K562 (cell line): ENCODE data around the gene IL23A. TPM values are rescaled to one million over a fixed set of nuclear protein-coding genes. Genes with fewer than 3 reads are reported as not detected.

ENCODE experiments used
- ARHGAP35 ChIP-seq: fragments of 450-650 bp; IDR thresholded peaks from 2 replicates; pipeline ENCODE4 v1.6.1; 2018; ENCODE audit not compliant: partially characterized antibody
- CBX5 ChIP-seq: IDR thresholded peaks from 2 replicates; pipeline ENCODE4 v1.6.1; 2014; ENCODE audit warnings: low read depth, borderline replicate concordance
- CTCF ChIP-seq, 3 experiments: IDR thresholded peaks in 2 of 3; conservative IDR thresholded peaks in 1 of 3; 2 replicates each; pipeline ENCODE4 v1.5.1; 2011 to 2012; ENCODE audit warnings: low read length in 3 of 3, mild to moderate bottlenecking in 3 of 3, control low read depth in 2 of 3, improper control_type of control experiment in 1 of 3, inconsistent platforms in 1 of 3, low read depth in 1 of 3, mixed read lengths in 1 of 3, moderate library complexity in 1 of 3; ENCODE audit not compliant: insufficient read depth in 2 of 3
- HDAC2 ChIP-seq: fragments of 450-650 bp; IDR thresholded peaks from 2 replicates; pipeline ENCODE4 v1.6.1; 2016; ENCODE audit warnings: mild to moderate bottlenecking
- HDGF ChIP-seq: fragments of 450-650 bp; IDR thresholded peaks from 2 replicates; pipeline ENCODE4 v1.6.1; 2016
- HNRNPUL1 ChIP-seq: fragments of 200-400 bp; formaldehyde crosslinking; IDR thresholded peaks from 2 replicates; pipeline ENCODE4 v1.6.1; 2017; ENCODE audit warnings: low read length
- HOXB6 ChIP-seq: fragments of 250-450 bp; sonication (Bioruptor Pico); IDR thresholded peaks from 2 replicates; pipeline ENCODE4 v1.5.1; 2022; ENCODE audit warnings: mild to moderate bottlenecking, borderline replicate concordance
- RAD21 ChIP-seq, 2 experiments: fragments of 250-450 bp in 1 of 2; fragments of 450-650 bp in 1 of 2; sonication (Bioruptor Pico) in 1 of 2; formaldehyde crosslinking in 1 of 2; IDR thresholded peaks in 1 of 2; conservative IDR thresholded peaks in 1 of 2; 2 replicates each; pipeline versions ENCODE4 v1.4.0 to v1.8.0; 2020 to 2022; ENCODE audit warnings: mild to moderate bottlenecking in 2 of 2, moderate library complexity in 1 of 2
- TCFL5 ChIP-seq: fragments of 250-450 bp; sonication (Bioruptor Pico); conservative IDR thresholded peaks from 2 replicates; pipeline ENCODE4 v1.6.1; 2021; ENCODE audit warnings: mild to moderate bottlenecking, moderate library complexity, matching md5 sums
- TFAP4 ChIP-seq: sonication (generic); formaldehyde crosslinking; IDR thresholded peaks from 2 replicates; pipeline ENCODE4 v1.8.0; 2022; ENCODE audit warnings: missing genetic modification reagents, mild to moderate bottlenecking, moderate library complexity, borderline replicate concordance
- ZC3H8 ChIP-seq: fragments of 450-650 bp; IDR thresholded peaks from 2 replicates; pipeline ENCODE4 v1.6.1; 2017
- ZFP30 ChIP-seq: fragments of 250-450 bp; sonication (Bioruptor Pico); IDR thresholded peaks from 2 replicates; pipeline ENCODE4 v1.8.0; 2022; ENCODE audit warnings: moderate library complexity, mild to moderate bottlenecking, inconsistent platforms, borderline replicate concordance
- ZKSCAN8 ChIP-seq: fragments of 200-800 bp; sonication (Bioruptor generic); IDR thresholded peaks from 2 replicates; pipeline ENCODE4 v1.6.1; 2016; ENCODE audit warnings: missing genetic modification characterization, missing compliant biosample characterization
- ZNF318 ChIP-seq, 2 experiments: fragments of 450-650 bp; IDR thresholded peaks; 2 replicates each; pipeline ENCODE4 v1.6.1; 2016; ENCODE audit warnings: mild to moderate bottlenecking in 2 of 2, borderline replicate concordance in 1 of 2, low read depth in 1 of 2, moderate library complexity in 1 of 2
- polyA plus RNA-seq, 8 experiments: library from polyadenylated mRNA; depleted of rRNA in 4 of 8; stranded (reverse) in 5 of 8; unstranded in 3 of 8; fragments of >200 nt; fragmentation: Nextera tagmentation in 2 of 8; fragmentation: Illumina TruSeq in 1 of 8; extraction: Ambion mirVana in 2 of 8; extraction: Trizol in 1 of 8; gene quantifications; 2 replicates each; pipeline versions ENCODE4 v1.2.1 to v1.2.3, GENCODE V29; 2011 to 2014; ENCODE audit warnings: inconsistent platforms in 1 of 8, missing spikeins in 1 of 8
- total RNA-seq, 7 experiments: library from RNA; depleted of rRNA in 6 of 7; stranded (reverse); fragments of >200 nt in 6 of 7; fragmentation: Illumina TruSeq in 2 of 7; extraction: Trizol in 2 of 7; gene quantifications; 2 replicates each; pipeline versions ENCODE4 v1.2.1 to v1.2.3, GENCODE V29; 2011 to 2021; ENCODE audit warnings: low replicate concordance in 1 of 7
- TF ChIP-seq, protein P1 (sequence below): fragments of 450-650 bp; formaldehyde crosslinking; IDR thresholded peaks from 2 replicates; pipeline ENCODE4 v1.4.0; 2022; ENCODE audit warnings: missing genetic modification characterization

Gene IL23A
- total and polyA plus RNA-seq, 9 of the 15 experiments (the other 6 are each of a cell fraction or from before 2014, with no cell fraction given): 4.4 to 37.2 (median 9.6) TPM

DNA sequence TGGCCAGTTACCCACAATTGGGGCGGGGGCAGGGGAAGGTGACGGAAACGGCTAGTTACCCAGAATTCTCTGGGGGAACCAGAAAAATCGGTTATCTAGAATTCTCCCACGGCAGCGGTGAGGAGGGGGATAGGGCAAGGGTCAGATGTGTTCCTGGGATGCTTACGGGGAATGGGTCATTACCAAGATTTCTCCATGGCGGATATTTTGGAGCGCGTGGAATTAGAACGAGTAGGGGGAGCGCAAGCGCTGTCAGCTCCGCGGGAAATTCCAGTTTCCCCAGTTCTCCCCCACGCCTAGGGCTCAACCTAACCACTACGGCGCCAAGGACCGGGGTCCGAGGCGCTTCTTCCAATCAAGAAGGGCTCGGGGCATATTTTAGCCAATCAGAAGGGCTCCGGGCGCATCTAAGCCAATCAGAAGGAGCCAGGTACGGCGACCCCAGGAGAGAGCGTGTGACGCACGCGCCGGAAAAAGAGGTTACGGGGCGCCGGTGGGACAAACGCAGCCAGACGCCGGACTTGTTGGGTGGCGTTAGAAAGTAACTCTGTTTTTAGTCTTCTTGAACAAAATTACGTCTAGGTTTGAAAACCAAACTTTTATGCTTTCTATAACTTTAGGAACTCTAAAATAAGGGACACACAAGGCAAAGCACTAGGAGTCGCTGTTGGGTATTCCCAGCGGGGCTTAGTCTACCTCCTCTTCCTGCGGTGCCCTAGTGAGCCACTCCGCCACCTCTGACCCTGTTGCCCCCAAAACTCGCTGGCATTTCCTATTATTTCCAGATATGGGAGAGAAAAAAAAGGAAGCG lies 4.8 kb upstream of the IL23A start, which contains the start of gene PAN2 (continued):
- TF ChIP-seq ZNF318 (IDR thresholded peaks at IDR 0.05; ENCODE audit: borderline replicate concordance in 1 of 2, low read depth in 1 of 2) (no peak), ZFP30 (no peak), TFAP4 (peak; percentile 74), ZKSCAN8 (CRISPR knock-in tag) (peak; percentile 79; the same call in 1 of the 2 replicates), HNRNPUL1 (no peak), TCFL5 (CRISPR knock-in tag) (0 out of 2 replicates have a peak, but pooled peaks have one; percentile 8), HDAC2 (peak; percentile 50; the same call in 1 of the 2 replicates), ARHGAP35 (no peak), HOXB6 (CRISPR knock-in tag) (no peak), HDGF (no peak), RAD21 (CRISPR knock-in tag; conservative IDR thresholded peaks at IDR 0.05 in 1 of 2, IDR thresholded peaks at IDR 0.05 in 1 of 2) (peak; percentile 18 to 31; a peak in 3 of 4 replicates), CTCF (IDR thresholded peaks at IDR 0.05 in 2 of 3, conservative IDR thresholded peaks at IDR 0.05 in 1 of 3; ENCODE audit: insufficient read depth in 2 of 3, low read depth in 1 of 3, low read length in 3 of 3) (peak; percentile 47 to 70 (median 65)), CBX5 (no peak), ZC3H8 (no peak)
- TF ChIP-seq, protein P1, sequence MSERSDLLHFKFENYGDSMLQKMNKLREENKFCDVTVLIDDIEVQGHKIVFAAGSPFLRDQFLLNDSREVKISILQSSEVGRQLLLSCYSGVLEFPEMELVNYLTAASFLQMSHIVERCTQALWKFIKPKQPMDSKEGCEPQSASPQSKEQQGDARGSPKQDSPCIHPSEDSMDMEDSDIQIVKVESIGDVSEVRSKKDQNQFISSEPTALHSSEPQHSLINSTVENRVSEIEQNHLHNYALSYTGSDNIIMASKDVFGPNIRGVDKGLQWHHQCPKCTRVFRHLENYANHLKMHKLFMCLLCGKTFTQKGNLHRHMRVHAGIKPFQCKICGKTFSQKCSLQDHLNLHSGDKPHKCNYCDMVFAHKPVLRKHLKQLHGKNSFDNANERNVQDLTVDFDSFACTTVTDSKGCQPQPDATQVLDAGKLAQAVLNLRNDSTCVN: no peak
